PC-3 (cell line): ENCODE data around the gene PLCB4. TPM values are rescaled to one million over a fixed set of nuclear protein-coding genes. Genes with fewer than 3 reads are reported as not detected.
A peak's percentile ranks its signal among the peaks of the same experiment; 100 is the strongest.

Experiments
- ATAC-seq: fragments of 200-7000 bp; cut with Tn5 transposase; 2 replicates; pipeline ENCODE4 v1.9.1; 2020; ENCODE audit warnings: mild to moderate bottlenecking, moderate library complexity
- BruUV-seq: library from RNA; stranded (reverse); fragments of 400-500 nt; replicated peaks from 2 replicates; lab custom pipeline; 2021; lab: Mats Ljungman, UMichigan
- CTCF ChIA-PET: fragments of 300-600 bp; sonication (Branson Sonifier 250); formaldehyde crosslinking; loops from one replicate; lab custom pipeline; 2022; ENCODE audit warnings: antibody characterized with exemption; lab: Charles Lee
- POLR2A ChIA-PET: fragments of 300-600 bp; sonication (Branson Sonifier 250); formaldehyde crosslinking; loops from one replicate; lab custom pipeline; 2022; ENCODE audit warnings: antibody characterized with exemption; ENCODE audit not compliant: unreplicated experiment; lab: Charles Lee
- DNase-seq: peaks from one replicate; pipeline ENCODE4 v3.0.0-alpha.2; 2015
- H2AFZ ChIP-seq: fragments of 300-600 bp; sonication (generic); 2 replicates; pipeline ENCODE4 v1.6.0; 2016; ENCODE audit warnings: antibody characterized with exemption, low read length
- H3F3A ChIP-seq: fragments of 300-600 bp; sonication (generic); one replicate; pipeline ENCODE4 v1.6.0; 2017; ENCODE audit warnings: antibody characterized with exemption, low read length, control low read depth, mild to moderate bottlenecking; ENCODE audit not compliant: unreplicated experiment
- H3K27ac ChIP-seq: fragments of 300-600 bp; sonication (generic); 2 replicates; pipeline ENCODE4 v1.5.1; 2016; ENCODE audit warnings: mild to moderate bottlenecking, low read length
- H3K27me3 ChIP-seq: fragments of 300-600 bp; sonication (generic); 2 replicates; pipeline ENCODE4 v1.6.1; 2016; ENCODE audit warnings: low read length, mixed read lengths
- H3K36me3 ChIP-seq: fragments of 300-600 bp; sonication (generic); 2 replicates; pipeline ENCODE4 v1.6.1; 2016; ENCODE audit warnings: low read depth, mixed run types, low read length, mixed read lengths
- H3K4me1 ChIP-seq: fragments of 300-600 bp; sonication (generic); 2 replicates; pipeline ENCODE4 v1.5.1; 2016; ENCODE audit warnings: low read length; ENCODE audit not compliant: insufficient read depth
- H3K4me2 ChIP-seq: fragments of 300-600 bp; sonication (generic); 2 replicates; pipeline ENCODE4 v1.6.0; 2016; ENCODE audit warnings: low read length
- H3K4me3 ChIP-seq: fragments of 300-600 bp; sonication (generic); 2 replicates; pipeline ENCODE4 v1.5.1; 2016; ENCODE audit warnings: mild to moderate bottlenecking, low read length, mixed read lengths
- H3K79me2 ChIP-seq: fragments of 300-600 bp; sonication (generic); 2 replicates; pipeline ENCODE4 v1.6.1; 2017; ENCODE audit warnings: low read length, mixed read lengths
- H3K9ac ChIP-seq: fragments of 300-600 bp; sonication (generic); 2 replicates; pipeline ENCODE4 v1.6.0; 2016; ENCODE audit warnings: mild to moderate bottlenecking, low read length
- H3K9me2 ChIP-seq: fragments of 300-600 bp; sonication (generic); replicated peaks from 2 replicates; pipeline ENCODE4 v1.6.1; 2016; ENCODE audit warnings: mixed run types, low read length, mixed read lengths
- H3K9me3 ChIP-seq: fragments of 300-600 bp; sonication (generic); 2 replicates; pipeline ENCODE4 v1.6.1; 2016; ENCODE audit warnings: low read length, mixed read lengths
- H4K20me1 ChIP-seq: fragments of 300-600 bp; sonication (generic); 2 replicates; pipeline ENCODE4 v1.6.1; 2016; ENCODE audit warnings: low read length, mixed read lengths
- EZH2 ChIP-seq: fragments of 300-600 bp; sonication (generic); IDR thresholded peaks from one replicate; pipeline ENCODE4 v1.6.1; 2017; ENCODE audit warnings: antibody characterized with exemption, mild to moderate bottlenecking, low read length; ENCODE audit not compliant: unreplicated experiment
- EZH2phosphoT487 ChIP-seq: fragments of 300-600 bp; sonication (generic); IDR thresholded peaks from 2 replicates; pipeline ENCODE4 v1.6.1; 2018; ENCODE audit warnings: mild to moderate bottlenecking, antibody characterized with exemption, low read length, borderline replicate concordance
- intact Hi-C: fragments of 100-400 bp; cut with micrococcal nuclease; formaldehyde crosslinking; loops from 2 replicates; pipeline ENCODE4 v1.9.0; 2023
- total RNA-seq: library from RNA; depleted of rRNA; stranded (reverse); fragments of >200 nt; gene quantifications from 2 replicates; pipeline ENCODE4 v1.2.3, GENCODE V29; 2014
- TF ChIP-seq, protein P1 (sequence below): fragments of 300-600 bp; sonication (generic); conservative IDR thresholded peaks from 2 replicates; pipeline ENCODE4 v1.5.1; 2017; ENCODE audit warnings: antibody characterized with exemption, low read depth, mild to moderate bottlenecking, low read length

The PLCB4 gene
- total RNA-seq, 1 experiment from 2014 or later, result 25.4 TPM

DNA sequence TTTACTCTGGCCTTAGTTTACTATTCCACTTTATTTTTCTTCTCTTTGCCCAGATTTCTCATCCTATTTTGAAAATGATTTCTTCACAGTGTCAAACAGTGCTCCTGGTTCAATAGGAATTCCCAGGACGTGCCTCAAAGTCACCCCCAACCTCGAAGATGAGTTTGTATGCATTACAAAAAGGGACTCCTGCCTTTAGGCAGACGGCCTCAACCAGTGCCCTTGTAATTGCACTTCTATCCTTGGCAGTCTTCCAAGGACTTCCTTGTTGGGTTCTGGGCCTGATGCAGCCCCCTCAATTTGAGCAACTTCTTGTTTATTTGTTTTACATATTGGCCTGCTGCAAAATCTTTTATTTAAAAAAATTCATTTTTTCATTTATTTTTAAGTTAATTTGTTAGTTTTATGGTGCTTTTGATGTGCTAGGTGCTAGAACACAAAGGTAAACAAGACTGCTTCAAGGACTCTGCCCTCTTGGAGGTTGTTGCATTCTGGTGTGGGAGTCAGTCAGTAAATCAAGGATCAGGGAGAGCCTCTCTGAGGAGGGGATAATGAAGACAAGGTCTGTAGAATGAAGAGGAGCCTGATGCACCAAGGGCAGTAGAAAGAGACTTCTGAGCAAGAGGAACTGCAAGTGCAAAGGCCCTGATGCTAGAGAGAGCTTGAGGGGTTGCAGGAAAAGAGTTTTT is 264.0 kb downstream of the PLCB4 start:
- Histone ChIP-seq H3K9me3 (no peaks in the 10 kb centered on the region), H3K9me2 (no peaks in the 10 kb centered on the region), H3F3A (no peaks in the 10 kb centered on the region), H3K4me1 (peaks cover 35% of the 10 kb centered on the region), H3K27ac (no peak overlapping the region), H3K36me3 (no peaks in the 10 kb centered on the region; the same call in 1 of the 2 replicates), H4K20me1 (no peaks in the 10 kb centered on the region), H3K4me3 (no peak overlapping the region), H2AFZ (no peak overlapping the region), H3K79me2 (no peaks in the 10 kb centered on the region), H3K9ac (no peak overlapping the region), H3K4me2 (no peak overlapping the region), H3K27me3 (no peaks in the 10 kb centered on the region)
- ChIA-PET CTCF (no interaction called here), POLR2A (no interaction called here)
- no peak for TF ChIP-seq EZH2phosphoT487
- TF ChIP-seq EZH2, result no peak
- TF ChIP-seq, protein P1, sequence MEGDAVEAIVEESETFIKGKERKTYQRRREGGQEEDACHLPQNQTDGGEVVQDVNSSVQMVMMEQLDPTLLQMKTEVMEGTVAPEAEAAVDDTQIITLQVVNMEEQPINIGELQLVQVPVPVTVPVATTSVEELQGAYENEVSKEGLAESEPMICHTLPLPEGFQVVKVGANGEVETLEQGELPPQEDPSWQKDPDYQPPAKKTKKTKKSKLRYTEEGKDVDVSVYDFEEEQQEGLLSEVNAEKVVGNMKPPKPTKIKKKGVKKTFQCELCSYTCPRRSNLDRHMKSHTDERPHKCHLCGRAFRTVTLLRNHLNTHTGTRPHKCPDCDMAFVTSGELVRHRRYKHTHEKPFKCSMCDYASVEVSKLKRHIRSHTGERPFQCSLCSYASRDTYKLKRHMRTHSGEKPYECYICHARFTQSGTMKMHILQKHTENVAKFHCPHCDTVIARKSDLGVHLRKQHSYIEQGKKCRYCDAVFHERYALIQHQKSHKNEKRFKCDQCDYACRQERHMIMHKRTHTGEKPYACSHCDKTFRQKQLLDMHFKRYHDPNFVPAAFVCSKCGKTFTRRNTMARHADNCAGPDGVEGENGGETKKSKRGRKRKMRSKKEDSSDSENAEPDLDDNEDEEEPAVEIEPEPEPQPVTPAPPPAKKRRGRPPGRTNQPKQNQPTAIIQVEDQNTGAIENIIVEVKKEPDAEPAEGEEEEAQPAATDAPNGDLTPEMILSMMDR, result no peak
- no TSS peak for BruUV-seq
- DNase-seq, result no peak
- ATAC-seq, result no peak
- intact Hi-C loops, result no loop called here

DNA sequence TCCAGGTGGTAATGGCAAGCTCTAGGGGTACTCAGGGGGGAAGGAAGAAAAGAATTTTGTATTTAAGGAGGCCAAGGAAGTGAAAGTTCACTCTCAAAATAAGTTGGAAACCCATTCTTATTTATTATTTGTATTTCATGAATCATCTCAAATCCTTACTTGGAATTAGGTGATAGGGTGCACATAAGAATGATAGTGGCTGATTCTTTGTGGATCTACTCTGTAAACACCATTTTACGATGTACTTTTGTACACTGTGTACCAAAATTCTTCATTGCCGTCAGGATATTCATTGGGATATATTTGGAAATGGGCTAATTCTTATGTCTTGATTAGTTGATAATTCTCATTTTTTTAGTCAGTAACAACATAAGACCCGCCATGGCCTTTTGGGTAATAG is 266.0 kb downstream of the PLCB4 start:
- intact Hi-C loops, result loop anchor here (2.0 kb wide), 1 partner anchor 34 kb away; no protein-coding TSS in a partner anchor
- BruUV-seq, result no TSS peak
- Histone ChIP-seq H3K9ac (no peak overlapping the region), H3K79me2 (no peaks in the 10 kb centered on the region), H3K4me3 (no peak overlapping the region), H3K36me3 (peaks cover 3% of the 10 kb centered on the region; the same call in 1 of the 2 replicates), H2AFZ (no peak overlapping the region), H3K4me2 (peak overlapping the region; percentile 57), H3K27me3 (no peaks in the 10 kb centered on the region), H3K27ac (peak overlapping the region; percentile 46), H3F3A (no peaks in the 10 kb centered on the region), H4K20me1 (no peaks in the 10 kb centered on the region), H3K4me1 (peaks cover 40% of the 10 kb centered on the region), H3K9me3 (no peaks in the 10 kb centered on the region), H3K9me2 (no peaks in the 10 kb centered on the region)
- TF ChIP-seq, protein P1, result no peak
- TF ChIP-seq EZH2 (no peak), EZH2phosphoT487 (no peak)
- CTCF ChIA-PET, result no interaction called here
- DNase-seq, result peak; percentile 73
- POLR2A ChIA-PET, result no interaction called here
- peak; percentile 88 for ATAC-seq

DNA sequence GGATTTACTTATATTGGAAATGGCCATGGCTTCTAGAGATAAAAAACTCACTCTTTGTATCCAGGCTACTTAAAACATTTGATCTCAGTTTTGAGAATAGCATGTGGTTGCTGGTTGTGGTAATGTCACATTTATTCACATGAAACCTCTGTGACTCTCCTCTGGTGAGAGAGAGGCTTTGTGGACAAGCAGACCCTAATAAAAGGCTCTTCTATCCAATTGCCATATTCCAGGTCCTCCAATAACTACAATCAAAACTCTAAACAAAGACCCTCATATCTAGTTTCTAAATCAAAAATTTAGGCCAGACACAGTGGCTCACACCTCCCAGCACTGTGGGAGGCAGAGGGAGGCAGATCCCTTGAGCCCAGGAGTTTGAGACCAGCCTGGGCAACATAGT is 269.2 kb downstream of the PLCB4 start:
- TF ChIP-seq EZH2phosphoT487, result no peak
- no peak for TF ChIP-seq EZH2
- TF ChIP-seq, protein P1, result no peak

More for the DNA sequence above, 269.2 kb downstream of the PLCB4 start:
- Histone ChIP-seq H3K4me1 (peaks cover 44% of the 10 kb centered on the region), H2AFZ (no peak overlapping the region), H3K9me2 (no peaks in the 10 kb centered on the region), H3K27me3 (no peaks in the 10 kb centered on the region), H4K20me1 (no peaks in the 10 kb centered on the region), H3K79me2 (no peaks in the 10 kb centered on the region), H3K27ac (no peak overlapping the region), H3K4me3 (no peak overlapping the region), H3K36me3 (peaks cover 3% of the 10 kb centered on the region; the same call in 1 of the 2 replicates), H3K4me2 (no peak overlapping the region), H3K9ac (no peak overlapping the region), H3F3A (no peaks in the 10 kb centered on the region), H3K9me3 (no peaks in the 10 kb centered on the region)
- ChIA-PET POLR2A (no interaction called here), CTCF (no interaction called here)
- intact Hi-C loops, result no loop called here
- ATAC-seq (no peak), DNase-seq (no peak)
- no TSS peak for BruUV-seq
